NCI-H187 (cell line): ENCODE results near the gene ERVH48-1.
"Not testable (repeated sequence)": the region's sequence is repeated elsewhere in the genome, so short reads cannot be mapped to it uniquely, and the experiment has no call there.

Experiments
- DNase-seq, 2 experiments: peaks; one replicate each; lab custom pipeline; 2025; lab: John Stamatoyannopoulos, UW

ERVH48-1 gene

GRCh38 chr21:42906233-42906632, 19.2 kb downstream of the ERVH48-1 start:
- no peak for DNase-seq

GRCh38 chr21:42905195-42905594, 20.2 kb downstream of the ERVH48-1 start:
- no peak for DNase-seq

GRCh38 chr21:42903817-42904216, 21.6 kb downstream of the ERVH48-1 start:
- no peak for DNase-seq

GRCh38 chr21:42900446-42900845, 25.0 kb downstream of the ERVH48-1 start:
- DNase-seq: no peak

GRCh38 chr21:42892931-42893755, 32.3 kb downstream of the ERVH48-1 start, which contains the start of gene NDUFV3:
Gene NDUFV3 (plus strand): TSS chr21:42893309. CDS start chr21:42893334, 25 bp downstream.
- peak; percentile 98 to 99 for DNase-seq

- peak in 1 of 2 experiments; percentile 58 for DNase-seq
These were observed 32.9 kb downstream of the ERVH48-1 start for GRCh38 chr21:42892582-42892930.

GRCh38 chr21:42887326-42887725, 38.1 kb downstream of the ERVH48-1 start:
- peak in 1 of 2 experiments; percentile 37 for DNase-seq

- no peak for DNase-seq
These were observed 41.5 kb downstream of the ERVH48-1 start for GRCh38 chr21:42883921-42884320.

GRCh38 chr21:42880352-42880751, 45.1 kb downstream of the ERVH48-1 start:
- DNase-seq: no peak

- peak; percentile 93 to 97 for DNase-seq
These were observed 46.2 kb downstream of the ERVH48-1 start, which contains the start of gene WDR4 for GRCh38 chr21:42878993-42879787. Gene WDR4 (minus strand): TSS chr21:42879539. CDS start chr21:42879495, 44 bp downstream.

- DNase-seq: peak in 1 of 2 experiments; percentile 36
These were observed 46.8 kb downstream of the ERVH48-1 start for GRCh38 chr21:42878678-42878992.

GRCh38 chr21:42875811-42876210, 49.6 kb downstream of the ERVH48-1 start:
- DNase-seq: not testable (repeated sequence)

GRCh38 chr21:42873096-42873495, 52.3 kb downstream of the ERVH48-1 start:
- DNase-seq: no peak

- DNase-seq: no peak
These were observed 57.2 kb downstream of the ERVH48-1 start for GRCh38 chr21:42868196-42868595.
